Gastroesophageal sphincter (tissue), 4 donors: ENCODE results near the gene KANTR. TPM values are rescaled to one million over a fixed set of nuclear protein-coding genes. Genes with fewer than 3 reads are reported as not detected.

Experiments used
- ATAC-seq: fragments of 150-250 bp; one replicate; pipeline ENCODE4 v1.9.1; 2016; ENCODE audit warnings: mild to moderate bottlenecking, moderate library complexity
- H3K27ac ChIP-seq, 4 donors: fragments of 200-600 bp; sonication (generic) in 3 of 4; 1 replicate in 3 of 4; 2 replicates in 1 of 4; pipeline ENCODE4 v1.5.1; 2016 to 2019
- H3K27me3 ChIP-seq: fragments of 200-600 bp; sonication (generic); one replicate; pipeline ENCODE4 v1.5.1; 2019
- H3K36me3 ChIP-seq, 2 donors: fragments of 200-600 bp; sonication (generic); one replicate each; pipeline ENCODE4 v1.5.1; 2019; ENCODE audit warnings: control low read depth in 1 of 2
- H3K4me1 ChIP-seq, 3 donors: fragments of 200-600 bp; sonication (generic); 1 replicate in 2 of 3; 2 replicates in 1 of 3; pipeline ENCODE4 v1.5.1; 2016 to 2019; ENCODE audit warnings: control low read depth in 2 of 3
- H3K4me3 ChIP-seq, 2 donors: fragments of 200-600 bp; sonication (generic); one replicate each; pipeline ENCODE4 v1.5.1; 2019; ENCODE audit warnings: mild to moderate bottlenecking in 1 of 2, moderate library complexity in 1 of 2
- H3K9me3 ChIP-seq, 3 donors: fragments of 200-600 bp; sonication (generic); one replicate each; pipeline ENCODE4 v1.5.1; 2017 to 2019; ENCODE audit warnings: control low read depth in 2 of 3
- CTCF ChIP-seq, 4 experiments: fragments of 200-600 bp in 2 of 4; fragments of 450-650 bp in 2 of 4; sonication (generic) in 1 of 4; IDR thresholded peaks; one replicate each; pipeline ENCODE4 v1.5.1; 2017 to 2019; ENCODE audit warnings: antibody characterized with exemption in 4 of 4, mild to moderate bottlenecking in 2 of 4, moderate library complexity in 2 of 4
- EP300 ChIP-seq: sonication (generic); formaldehyde crosslinking; IDR thresholded peaks from one replicate; pipeline ENCODE4 v1.6.1; 2017; ENCODE audit warnings: antibody characterized with exemption, mild to moderate bottlenecking
- POLR2A ChIP-seq, 2 donors: fragments of 450-650 bp; IDR thresholded peaks; one replicate each; pipeline ENCODE4 v1.6.1; 2017; ENCODE audit warnings: antibody characterized with exemption in 2 of 2, mild to moderate bottlenecking in 2 of 2, moderate library complexity in 1 of 2
- POLR2AphosphoS5 ChIP-seq: sonication (generic); formaldehyde crosslinking; IDR thresholded peaks from one replicate; pipeline ENCODE4 v1.6.1; 2017; ENCODE audit warnings: antibody characterized with exemption
- WGBS, 2 donors: methylation state at CpG; one replicate each; pipeline ENCODE4 v1.1.5; 2018; ENCODE audit warnings: low coverage in 1 of 2; 5-methylcytosine and 5-hydroxymethylcytosine counted together
- total RNA-seq, 4 donors: library from RNA; depleted of rRNA; stranded (reverse); fragments of >200 nt; gene quantifications; one replicate each; pipeline ENCODE4 v1.1.0, GENCODE V29; 2016

The KANTR gene
- total RNA-seq, 4 donors from 2014 or later, result 7.7 to 36.6 (median 13.7) TPM

DNA sequence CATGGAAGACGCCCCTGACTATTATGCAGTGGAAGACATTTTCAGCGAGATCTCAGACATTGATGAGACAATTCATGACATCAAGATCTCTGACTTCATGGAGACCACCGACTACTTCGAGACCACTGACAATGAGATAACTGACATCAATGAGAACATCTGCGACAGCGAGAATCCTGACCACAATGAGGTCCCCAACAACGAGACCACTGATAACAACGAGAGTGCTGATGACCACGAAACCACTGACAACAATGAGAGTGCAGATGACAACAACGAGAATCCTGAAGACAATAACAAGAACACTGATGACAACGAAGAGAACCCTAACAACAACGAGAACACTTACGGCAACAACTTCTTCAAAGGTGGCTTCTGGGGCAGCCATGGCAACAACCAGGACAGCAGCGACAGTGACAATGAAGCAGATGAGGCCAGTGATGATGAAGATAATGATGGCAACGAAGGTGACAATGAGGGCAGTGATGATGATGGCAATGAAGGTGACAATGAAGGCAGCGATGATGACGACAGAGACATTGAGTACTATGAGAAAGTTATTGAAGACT, 8.2 kb upstream of the KANTR start:
- Histone ChIP-seq H3K27ac (peak overlapping the region; percentile 55 to 96 (median 94)), H3K4me3 (peak overlapping the region in 1 of 2 donors; percentile 80), H3K4me1 (peaks cover 0 to 49% (median 0%) of the 10 kb centered on the region in 3 donors), H3K36me3 (peaks cover 0 to 26% of the 10 kb centered on the region in 2 donors), H3K9me3 (no peaks in the 10 kb centered on the region), H3K27me3 (no peaks in the 10 kb centered on the region)
- no peak for TF ChIP-seq POLR2A (IDR thresholded peaks at IDR 0.05)
- TF ChIP-seq EP300, result no peak
- TF ChIP-seq CTCF (IDR thresholded peaks at IDR 0.05), result no peak
- no peak for TF ChIP-seq POLR2AphosphoS5
- WGBS, 2 donors, result 76 to 88% methylated on average over 8 to 9 of the region's 17 CpGs
- no peak for ATAC-seq

DNA sequence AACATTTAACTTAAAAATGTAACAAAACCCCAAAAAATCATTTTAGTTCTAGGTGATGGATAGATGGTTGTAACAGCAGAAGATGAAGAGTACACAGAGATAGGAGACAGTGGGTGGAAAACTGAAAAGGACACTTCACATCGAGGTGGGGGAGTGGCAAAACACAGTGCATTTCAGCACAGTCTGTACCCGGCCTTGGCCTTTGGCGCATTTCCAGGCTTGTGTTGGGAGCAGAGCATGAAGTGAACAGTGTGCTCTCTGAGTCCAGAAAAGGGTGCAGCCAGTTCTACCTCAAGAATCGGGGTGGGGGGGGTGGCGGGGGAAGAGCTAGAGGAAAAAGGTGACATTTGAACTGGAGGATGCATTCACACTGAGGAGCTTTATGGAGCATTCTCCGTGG, 7.5 kb upstream of the KANTR start:
- Histone ChIP-seq H3K4me1 (peaks cover 0 to 49% (median 0%) of the 10 kb centered on the region in 3 donors), H3K9me3 (no peaks in the 10 kb centered on the region), H3K27me3 (no peaks in the 10 kb centered on the region), H3K36me3 (peaks cover 0 to 26% of the 10 kb centered on the region in 2 donors), H3K4me3 (peak overlapping the region; percentile 18 to 80), H3K27ac (peak overlapping the region; percentile 89 to 96 (median 94))
- 10 to 13% methylated on average over 2 to 4 of the region's 6 CpGs for WGBS, 2 donors
- TF ChIP-seq EP300 (peak; percentile 36), CTCF (IDR thresholded peaks at IDR 0.05) (no peak), POLR2AphosphoS5 (peak; percentile 54), POLR2A (IDR thresholded peaks at IDR 0.05) (no peak)
- ATAC-seq, result no peak

DNA sequence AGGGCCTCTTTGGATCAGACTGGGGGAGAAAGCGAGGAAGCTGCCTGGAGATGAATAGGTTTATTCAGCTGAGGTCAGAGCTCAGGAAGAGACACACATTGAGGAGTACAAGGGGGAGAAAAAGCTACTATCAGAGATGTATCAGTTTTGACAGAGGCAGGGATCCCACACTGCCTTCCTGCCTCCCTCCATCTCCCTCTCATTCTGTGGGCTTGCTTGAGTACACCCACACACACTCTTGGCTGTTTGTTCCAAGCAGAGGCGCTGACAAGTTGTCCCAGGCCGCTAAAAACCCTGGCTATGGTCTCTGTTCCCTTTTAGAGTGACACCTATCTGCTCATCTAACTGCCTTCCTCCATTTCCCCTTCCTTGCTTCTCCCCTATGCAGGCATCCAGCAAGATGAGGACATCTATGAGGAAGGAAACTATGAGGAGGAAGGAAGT, 6.5 kb upstream of the KANTR start:
- peaks cover 0 to 26% of the 10 kb centered on the region in 2 donors for H3K36me3 ChIP-seq
- peak overlapping the region; percentile 89 to 96 (median 94) for H3K27ac ChIP-seq
- 80% methylated on average over 2 of the region's 3 CpGs; no CpG with 5 or more reads in 1 of the 2 donors for WGBS, 2 donors
- TF ChIP-seq POLR2A (IDR thresholded peaks at IDR 0.05) (peak in 1 of 2 donors; percentile 15), EP300 (no peak), POLR2AphosphoS5 (no peak), CTCF (IDR thresholded peaks at IDR 0.05) (no peak)
- ATAC-seq, result no peak
- no peaks in the 10 kb centered on the region for H3K9me3 ChIP-seq
- H3K27me3 ChIP-seq, result no peaks in the 10 kb centered on the region
- H3K4me1 ChIP-seq, result peaks cover 0 to 49% (median 0%) of the 10 kb centered on the region in 3 donors
- H3K4me3 ChIP-seq, result peak overlapping the region in 1 of 2 donors; percentile 80

DNA sequence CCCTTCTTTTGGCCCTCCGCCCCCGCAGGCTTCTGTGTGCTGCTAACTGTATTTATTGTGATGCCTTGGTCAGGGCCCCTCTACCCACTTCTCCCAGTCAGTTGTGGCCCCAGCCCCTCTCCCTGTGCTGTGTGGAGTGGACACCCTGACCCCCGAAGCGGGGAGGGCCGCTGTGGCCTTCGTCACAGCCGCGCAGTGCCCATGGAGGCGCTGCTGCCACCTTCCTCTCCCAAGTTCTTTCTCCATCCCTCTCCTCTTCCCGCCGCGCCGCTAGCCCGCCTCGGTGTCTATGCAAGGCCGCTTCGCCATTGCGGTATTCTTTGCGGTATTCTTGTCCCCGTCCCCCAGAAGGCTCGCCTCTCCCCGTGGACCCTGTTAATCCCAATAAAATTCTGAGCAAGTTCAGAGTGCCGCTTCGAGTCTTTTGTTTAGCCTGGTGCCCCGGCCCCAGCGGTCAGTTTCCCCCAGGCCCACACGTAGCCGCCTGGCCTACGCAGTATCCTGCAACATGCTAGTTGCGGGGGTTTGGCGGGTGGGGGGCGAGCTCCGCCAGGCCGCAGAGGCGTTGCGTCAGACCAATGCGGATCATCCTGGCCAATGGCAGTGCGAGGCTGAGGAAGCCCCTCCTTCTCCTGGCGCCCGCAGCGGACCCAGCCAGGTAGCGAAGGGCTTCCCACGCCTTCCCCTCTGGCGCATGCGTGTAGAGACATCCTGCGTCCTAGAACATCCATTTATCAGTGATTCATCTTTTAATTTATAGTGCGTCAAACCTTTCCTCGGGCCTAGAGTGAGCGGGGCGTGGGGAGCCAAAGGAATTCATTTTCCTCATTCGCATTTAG, 5.6 kb upstream of the KANTR start:
- Histone ChIP-seq H3K4me1 (peaks cover 0 to 49% (median 0%) of the 10 kb centered on the region in 3 donors), H3K4me3 (peak overlapping the region; percentile 42 to 80), H3K9me3 (no peaks in the 10 kb centered on the region), H3K27me3 (no peaks in the 10 kb centered on the region), H3K36me3 (peaks cover 0 to 26% of the 10 kb centered on the region in 2 donors), H3K27ac (peak overlapping the region; percentile 93 to 97 (median 96))
- peak; percentile 84 for ATAC-seq
- WGBS, 2 donors, result 41% methylated on average over 14 of the region's 51 CpGs; no CpG with 5 or more reads in 1 of the 2 donors
- no peak for TF ChIP-seq EP300
- no peak for TF ChIP-seq CTCF (IDR thresholded peaks at IDR 0.05)
- peak; percentile 68 for TF ChIP-seq POLR2AphosphoS5
- TF ChIP-seq POLR2A (IDR thresholded peaks at IDR 0.05), result peak; percentile 43 to 55
